Hepatocyte (in vitro differentiated cells): ENCODE results near the gene CUL9. TPM values are rescaled to one million over a fixed set of nuclear protein-coding genes. Genes with fewer than 3 reads are reported as not detected.

Experiments used
- DNase-seq: peaks from one replicate; pipeline ENCODE4 v3.0.0-alpha.2; 2016; ENCODE audit warnings: low spot score
- H2AFZ ChIP-seq: fragments of 200-600 bp; sonication (generic); 2 replicates; pipeline ENCODE4 v1.6.0; 2016; ENCODE audit warnings: antibody characterized with exemption, mild to moderate bottlenecking
- H3K27ac ChIP-seq: fragments of 200-600 bp; sonication (generic); 2 replicates; pipeline ENCODE4 v1.5.1; 2016; ENCODE audit warnings: mild to moderate bottlenecking
- H3K27me3 ChIP-seq: fragments of 200-600 bp; sonication (generic); 2 replicates; pipeline ENCODE4 v1.6.1; 2016
- H3K36me3 ChIP-seq: fragments of 200-600 bp; sonication (generic); replicated peaks from 2 replicates; pipeline ENCODE4 v1.5.1; 2016; ENCODE audit warnings: low read depth; ENCODE audit not compliant: insufficient read depth
- H3K4me1 ChIP-seq: fragments of 200-600 bp; sonication (generic); 2 replicates; pipeline ENCODE4 v1.5.1; 2016; ENCODE audit warnings: mild to moderate bottlenecking, moderate library complexity; ENCODE audit not compliant: insufficient read depth
- H3K4me2 ChIP-seq: fragments of 200-600 bp; sonication (generic); 2 replicates; pipeline ENCODE4 v1.6.0; 2016
- H3K4me3 ChIP-seq: fragments of 200-600 bp; sonication (generic); 2 replicates; pipeline ENCODE4 v1.5.1; 2016; ENCODE audit warnings: mild to moderate bottlenecking
- H3K79me2 ChIP-seq: fragments of 200-600 bp; sonication (generic); 2 replicates; pipeline ENCODE4 v1.6.0; 2017; ENCODE audit warnings: mild to moderate bottlenecking
- H3K9me2 ChIP-seq: fragments of 200-600 bp; sonication (generic); replicated peaks from 2 replicates; pipeline ENCODE4 v1.6.0; 2017; ENCODE audit warnings: mild to moderate bottlenecking; ENCODE audit not compliant: insufficient read depth
- H3K9me3 ChIP-seq: fragments of 200-600 bp; sonication (generic); 2 replicates; pipeline ENCODE4 v1.5.1; 2016; ENCODE audit warnings: low read depth, mild to moderate bottlenecking
- H4K20me1 ChIP-seq: fragments of 200-600 bp; sonication (generic); 2 replicates; pipeline ENCODE4 v1.6.0; 2016; ENCODE audit warnings: mild to moderate bottlenecking; ENCODE audit not compliant: insufficient read depth, poor library complexity, severe bottlenecking
- EZH2 ChIP-seq: fragments of 200-600 bp; sonication (generic); IDR thresholded peaks from 2 replicates; pipeline ENCODE4 v1.6.1; 2016; ENCODE audit warnings: antibody characterized with exemption, mild to moderate bottlenecking, borderline replicate concordance
- EZH2phosphoT487 ChIP-seq: fragments of 200-600 bp; sonication (generic); IDR thresholded peaks from one replicate; pipeline ENCODE4 v1.6.1; 2018; ENCODE audit warnings: antibody characterized with exemption, mild to moderate bottlenecking, low read depth, moderate library complexity; ENCODE audit not compliant: unreplicated experiment, severe bottlenecking
- WGBS: methylation state at CpG from one replicate; pipeline ENCODE4 v1.1.6; 2016; ENCODE audit warnings: low lambda C conversion rate; ENCODE audit errors: missing lambda C conversion rate; 5-methylcytosine and 5-hydroxymethylcytosine counted together
- polyA plus RNA-seq: library from polyadenylated mRNA; unstranded; fragments of >200 nt; fragmentation: Nextera tagmentation; extraction: Ambion mirVana; gene quantifications from 2 replicates; pipeline ENCODE4 v1.2.1, GENCODE V29; 2016
- total RNA-seq: library from RNA; depleted of rRNA; stranded (reverse); fragments of >200 nt; gene quantifications from 2 replicates; pipeline ENCODE4 v1.2.3, GENCODE V29; 2014
- TF ChIP-seq, protein P1 (sequence below): fragments of 200-600 bp; sonication (generic); IDR thresholded peaks from 2 replicates; pipeline ENCODE4 v1.5.1; 2016; ENCODE audit warnings: antibody characterized with exemption, mild to moderate bottlenecking; ENCODE audit not compliant: poor library complexity

The CUL9 gene
- total and polyA plus RNA-seq, 2 experiments from 2014 or later, result 20.1 to 26.2 TPM

- Histone ChIP-seq H3K4me2 (no peak overlapping the region), H2AFZ (no peak overlapping the region), H3K27ac (no peak overlapping the region), H3K79me2 (peaks cover 6% of the 10 kb centered on the region), H3K4me3 (no peak overlapping the region), H4K20me1 (no peaks in the 10 kb centered on the region), H3K9me3 (no peaks in the 10 kb centered on the region), H3K36me3 (no peaks in the 10 kb centered on the region), H3K9me2 (no peaks in the 10 kb centered on the region), H3K4me1 (peaks cover 6% of the 10 kb centered on the region), H3K27me3 (no peaks in the 10 kb centered on the region)
- no peak for DNase-seq
- TF ChIP-seq, protein P1, sequence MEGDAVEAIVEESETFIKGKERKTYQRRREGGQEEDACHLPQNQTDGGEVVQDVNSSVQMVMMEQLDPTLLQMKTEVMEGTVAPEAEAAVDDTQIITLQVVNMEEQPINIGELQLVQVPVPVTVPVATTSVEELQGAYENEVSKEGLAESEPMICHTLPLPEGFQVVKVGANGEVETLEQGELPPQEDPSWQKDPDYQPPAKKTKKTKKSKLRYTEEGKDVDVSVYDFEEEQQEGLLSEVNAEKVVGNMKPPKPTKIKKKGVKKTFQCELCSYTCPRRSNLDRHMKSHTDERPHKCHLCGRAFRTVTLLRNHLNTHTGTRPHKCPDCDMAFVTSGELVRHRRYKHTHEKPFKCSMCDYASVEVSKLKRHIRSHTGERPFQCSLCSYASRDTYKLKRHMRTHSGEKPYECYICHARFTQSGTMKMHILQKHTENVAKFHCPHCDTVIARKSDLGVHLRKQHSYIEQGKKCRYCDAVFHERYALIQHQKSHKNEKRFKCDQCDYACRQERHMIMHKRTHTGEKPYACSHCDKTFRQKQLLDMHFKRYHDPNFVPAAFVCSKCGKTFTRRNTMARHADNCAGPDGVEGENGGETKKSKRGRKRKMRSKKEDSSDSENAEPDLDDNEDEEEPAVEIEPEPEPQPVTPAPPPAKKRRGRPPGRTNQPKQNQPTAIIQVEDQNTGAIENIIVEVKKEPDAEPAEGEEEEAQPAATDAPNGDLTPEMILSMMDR, result no peak
- TF ChIP-seq EZH2phosphoT487 (no peak), EZH2 (no peak)
- WGBS, result 96% methylated on average over 14 of the region's 14 CpGs
These were observed 4.0 kb downstream of the CUL9 start for GRCh38 chr6:43186019-43186418.

- no peak for TF ChIP-seq EZH2phosphoT487
- TF ChIP-seq, protein P1, result no peak
- no peak for TF ChIP-seq EZH2
- DNase-seq, result no peak
- 97% methylated on average over 4 of the region's 4 CpGs for WGBS
- H3K4me3 ChIP-seq, result no peak overlapping the region
- H3K79me2 ChIP-seq, result peaks cover 6% of the 10 kb centered on the region
- H3K4me2 ChIP-seq, result no peak overlapping the region
- no peak overlapping the region for H3K27ac ChIP-seq
- H2AFZ ChIP-seq, result no peak overlapping the region
- no peaks in the 10 kb centered on the region for H3K36me3 ChIP-seq
- no peaks in the 10 kb centered on the region for H3K27me3 ChIP-seq
- peaks cover 6% of the 10 kb centered on the region for H3K4me1 ChIP-seq
- H4K20me1 ChIP-seq, result no peaks in the 10 kb centered on the region
- no peaks in the 10 kb centered on the region for H3K9me2 ChIP-seq
- H3K9me3 ChIP-seq, result no peaks in the 10 kb centered on the region
These were observed 4.7 kb downstream of the CUL9 start for GRCh38 chr6:43186706-43187105.

DNA sequence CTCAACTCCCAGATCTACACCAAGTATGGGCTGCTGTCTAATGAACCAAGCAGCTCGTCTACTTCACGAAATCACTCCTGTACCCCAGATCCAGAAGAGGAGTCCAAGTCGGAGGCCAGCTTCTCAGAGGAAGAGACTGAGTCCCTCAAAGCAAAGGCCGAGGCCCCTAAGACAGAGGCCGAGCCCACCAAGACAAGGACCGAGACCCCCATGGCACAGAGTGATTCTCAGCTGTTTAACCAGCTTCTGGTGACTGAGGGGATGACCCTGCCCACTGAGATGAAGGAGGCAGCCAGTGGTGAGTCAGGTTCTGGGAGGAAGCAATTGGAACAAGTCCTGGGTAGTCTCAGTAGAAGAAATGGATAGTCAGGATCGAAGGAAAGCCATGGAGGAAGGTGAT lies 5.8 kb downstream of the CUL9 start:
- H3K36me3 ChIP-seq, result no peaks in the 10 kb centered on the region
- no peak overlapping the region for H3K27ac ChIP-seq
- no peaks in the 10 kb centered on the region for H3K9me2 ChIP-seq
- H2AFZ ChIP-seq, result no peak overlapping the region
- DNase-seq, result no peak
- H3K9me3 ChIP-seq, result no peaks in the 10 kb centered on the region
- H4K20me1 ChIP-seq, result no peaks in the 10 kb centered on the region
- H3K27me3 ChIP-seq, result no peaks in the 10 kb centered on the region
- TF ChIP-seq EZH2phosphoT487 (no peak), EZH2 (no peak)
- TF ChIP-seq, protein P1, result no peak
- H3K79me2 ChIP-seq, result peaks cover 2% of the 10 kb centered on the region
- no peak overlapping the region for H3K4me3 ChIP-seq
- H3K4me1 ChIP-seq, result peaks cover 4% of the 10 kb centered on the region
- 94% methylated on average over 7 of the region's 7 CpGs for WGBS
- no peak overlapping the region for H3K4me2 ChIP-seq

GRCh38 chr6:43188426-43188825 lies 6.4 kb downstream of the CUL9 start:
- no peaks in the 10 kb centered on the region for H3K36me3 ChIP-seq
- no peak overlapping the region for H3K27ac ChIP-seq
- H3K4me3 ChIP-seq, result no peak overlapping the region
- no peaks in the 10 kb centered on the region for H3K79me2 ChIP-seq
- DNase-seq, result no peak
- no peaks in the 10 kb centered on the region for H4K20me1 ChIP-seq
- 96% methylated on average over 10 of the region's 10 CpGs for WGBS
- H3K9me2 ChIP-seq, result no peaks in the 10 kb centered on the region
- H3K4me1 ChIP-seq, result no peaks in the 10 kb centered on the region
- H3K4me2 ChIP-seq, result no peak overlapping the region
- H2AFZ ChIP-seq, result no peak overlapping the region
- no peaks in the 10 kb centered on the region for H3K27me3 ChIP-seq
- no peaks in the 10 kb centered on the region for H3K9me3 ChIP-seq
- TF ChIP-seq, protein P1, result no peak
- TF ChIP-seq EZH2 (no peak), EZH2phosphoT487 (no peak)
